DMS114 treated with DMSO at 0.1 percent for 48 hours (cell line): ENCODE data around the gene ZNF740.
A peak's percentile ranks its signal among the peaks of the same experiment; 100 is the strongest.

Experiments used
- DNase-seq: peaks from one replicate; lab custom pipeline; 2025; ENCODE audit not compliant: unreplicated experiment; lab: John Stamatoyannopoulos, UW

Gene ZNF740

DNA sequence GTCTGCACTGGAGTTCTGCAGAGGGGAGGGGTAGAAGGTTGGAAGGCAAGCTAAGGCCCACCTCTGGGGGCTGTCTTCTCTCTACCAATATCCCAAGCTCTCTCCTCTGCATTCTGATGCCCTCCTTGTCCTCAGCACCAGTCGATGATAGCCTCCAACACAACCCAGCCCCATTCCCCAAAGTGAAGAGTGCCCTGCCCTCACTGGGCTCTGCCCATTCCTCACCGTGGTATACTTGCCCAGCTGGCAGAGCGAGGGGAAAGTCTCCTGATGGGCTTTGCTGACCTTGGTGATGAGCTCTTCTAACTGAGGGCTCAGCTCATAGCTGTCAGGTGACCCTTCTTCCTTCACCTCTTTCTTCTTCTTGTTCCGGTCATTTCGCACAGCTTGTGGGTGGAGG is 33.7 kb downstream of the ZNF740 start:
- no peak for DNase-seq

DNA sequence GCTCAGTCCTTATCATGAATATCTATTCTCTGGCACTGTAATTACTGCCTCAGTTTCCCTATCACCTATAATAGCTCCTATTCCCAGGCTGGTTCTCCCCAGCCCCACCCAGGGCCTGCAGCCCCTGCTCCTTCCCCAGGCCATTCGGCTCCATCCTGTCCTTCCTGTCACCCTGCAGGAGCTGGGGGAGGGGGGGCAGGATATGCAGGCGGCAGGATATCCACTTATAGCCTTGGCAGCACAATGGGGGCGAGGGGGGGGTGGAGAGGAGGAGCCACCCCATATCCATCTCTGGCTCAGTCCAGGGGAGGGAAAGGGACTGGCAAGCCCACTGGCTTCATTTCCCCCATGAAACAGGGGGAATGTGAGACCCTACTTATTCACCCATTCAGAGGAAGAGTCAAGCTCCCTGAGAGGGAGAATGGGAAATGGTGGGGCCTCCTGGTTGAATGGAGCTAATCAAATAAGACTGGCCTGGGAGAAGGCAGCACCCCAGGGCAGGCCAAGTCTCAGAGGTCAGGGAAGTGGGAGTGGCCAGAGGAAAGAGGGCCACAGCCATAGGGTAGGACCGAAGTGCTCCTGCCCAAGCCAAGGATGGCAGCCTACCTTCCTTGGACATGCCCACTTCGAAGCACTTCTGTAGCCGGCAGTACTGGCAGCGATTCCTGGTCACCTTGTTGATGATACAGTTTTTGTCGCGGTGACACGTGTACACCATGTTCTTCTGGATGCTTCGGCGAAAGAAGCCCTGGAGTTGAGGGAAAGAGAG is 34.3 kb downstream of the ZNF740 start:
- DNase-seq: no peak

DNA sequence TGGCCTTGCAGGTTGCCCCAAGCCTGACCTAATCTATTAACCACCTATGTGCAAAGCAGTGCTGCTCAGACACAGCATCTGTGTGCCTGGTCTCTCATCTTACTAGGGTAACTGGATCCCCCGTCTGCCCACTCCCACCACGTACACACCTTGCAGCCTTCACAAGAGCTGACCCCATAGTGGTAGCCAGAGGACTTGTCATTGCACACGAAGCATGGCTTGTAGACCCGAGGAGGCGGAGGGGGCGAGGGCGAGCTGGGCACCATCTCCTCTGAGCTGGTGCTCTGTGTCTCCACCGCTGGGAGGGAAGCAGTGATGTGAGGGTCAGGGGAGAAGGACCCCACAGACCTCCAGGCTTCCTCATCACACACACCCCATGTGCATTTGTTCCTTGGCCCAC is 35.0 kb downstream of the ZNF740 start:
- no peak for DNase-seq

DNA sequence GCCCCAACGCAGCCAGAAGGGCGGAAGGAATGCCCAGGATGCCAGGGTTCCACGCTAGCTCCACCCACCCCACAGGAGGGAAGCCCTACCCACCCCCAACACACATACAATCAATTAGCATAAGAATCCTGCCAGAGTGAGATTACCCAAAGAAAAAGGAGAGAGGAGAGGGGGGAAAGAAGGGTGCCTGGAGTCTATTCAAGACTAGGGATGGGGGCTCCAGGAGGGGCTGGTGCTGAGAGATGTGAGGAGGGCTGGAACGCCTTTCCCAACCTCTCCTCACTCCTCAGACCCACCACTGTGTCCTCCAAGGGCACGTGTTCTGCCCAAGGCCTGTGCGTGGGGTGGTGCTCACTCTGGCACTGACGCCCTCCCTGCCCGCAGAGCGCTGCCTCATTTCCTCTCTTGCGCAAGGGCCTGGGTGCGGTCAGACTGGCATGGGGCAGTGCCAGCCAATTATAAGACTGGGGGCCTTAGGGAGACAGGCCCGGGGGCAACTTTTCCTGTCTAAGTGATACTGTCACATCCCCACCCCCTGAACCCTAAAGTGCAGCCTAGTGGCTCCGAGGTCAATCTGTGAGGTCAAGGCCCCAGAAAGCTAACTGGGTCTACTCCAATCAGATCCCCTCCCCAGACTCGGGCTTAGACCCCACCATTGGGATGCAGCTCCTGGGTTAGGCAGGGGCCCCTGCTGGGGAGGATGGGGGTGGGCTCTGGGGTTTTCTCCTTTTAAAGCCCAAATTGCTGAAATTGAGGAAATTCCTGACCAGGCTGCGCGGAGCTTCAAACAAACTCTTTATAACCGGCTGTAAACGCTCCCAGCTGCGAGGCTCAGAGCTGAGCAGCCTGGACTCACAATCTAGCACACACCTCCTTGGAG is 36.8 kb downstream of the ZNF740 start:
- no peak for DNase-seq

DNA sequence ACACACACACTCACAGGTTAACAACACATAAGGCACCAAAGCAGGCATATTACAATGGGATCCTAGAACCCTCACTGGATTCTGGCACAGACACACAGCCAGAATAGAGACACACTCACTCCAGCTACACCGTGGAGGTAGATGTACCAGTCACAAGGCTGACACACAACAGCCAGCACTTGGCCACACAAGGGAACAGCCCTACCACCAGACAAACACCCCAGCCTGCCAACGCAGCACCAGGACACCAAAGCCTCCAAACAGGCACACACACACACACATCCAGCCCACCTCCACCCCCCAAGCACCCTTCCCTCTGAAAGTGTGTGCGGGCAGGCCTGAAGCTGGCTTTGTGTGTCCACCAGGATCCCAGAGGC is 37.4 kb downstream of the ZNF740 start:
- DNase-seq: no peak

DNA sequence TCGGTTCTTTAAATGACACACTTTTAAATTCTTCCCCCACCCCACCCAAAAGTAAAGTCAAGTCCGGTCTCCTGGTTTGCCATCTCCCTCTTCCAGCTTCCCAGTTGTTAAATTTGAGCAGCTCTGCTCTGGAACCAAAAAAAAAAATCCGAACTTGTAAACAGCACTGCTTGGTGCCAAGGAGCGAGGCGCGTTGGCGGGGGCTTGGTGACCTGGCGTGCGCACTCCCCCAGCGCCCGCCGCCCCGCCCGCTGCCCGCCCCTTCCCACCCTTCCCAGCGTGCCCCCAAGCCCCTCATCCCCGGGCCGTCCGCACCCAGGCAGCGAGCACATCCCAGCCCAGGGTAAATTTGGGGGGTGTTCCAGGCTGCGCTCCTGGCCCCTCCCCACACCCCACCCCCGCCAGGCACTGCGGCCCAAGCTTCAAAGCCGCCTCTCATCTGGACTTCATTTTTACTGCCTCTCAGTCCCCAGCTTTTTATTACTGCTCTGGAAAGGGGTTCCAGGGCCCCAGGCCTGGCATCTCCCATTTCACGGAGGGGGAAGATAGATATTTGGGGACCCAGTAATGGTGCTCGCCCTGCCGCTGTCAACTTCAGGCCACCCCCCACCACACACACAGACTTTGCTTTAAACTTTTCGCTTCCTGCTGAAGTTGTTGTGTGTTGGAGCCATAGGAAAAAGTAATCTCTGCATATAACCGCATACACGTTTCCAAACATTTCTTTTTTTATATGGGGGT is 38.2 kb downstream of the ZNF740 start:
- no peak for DNase-seq

DNA sequence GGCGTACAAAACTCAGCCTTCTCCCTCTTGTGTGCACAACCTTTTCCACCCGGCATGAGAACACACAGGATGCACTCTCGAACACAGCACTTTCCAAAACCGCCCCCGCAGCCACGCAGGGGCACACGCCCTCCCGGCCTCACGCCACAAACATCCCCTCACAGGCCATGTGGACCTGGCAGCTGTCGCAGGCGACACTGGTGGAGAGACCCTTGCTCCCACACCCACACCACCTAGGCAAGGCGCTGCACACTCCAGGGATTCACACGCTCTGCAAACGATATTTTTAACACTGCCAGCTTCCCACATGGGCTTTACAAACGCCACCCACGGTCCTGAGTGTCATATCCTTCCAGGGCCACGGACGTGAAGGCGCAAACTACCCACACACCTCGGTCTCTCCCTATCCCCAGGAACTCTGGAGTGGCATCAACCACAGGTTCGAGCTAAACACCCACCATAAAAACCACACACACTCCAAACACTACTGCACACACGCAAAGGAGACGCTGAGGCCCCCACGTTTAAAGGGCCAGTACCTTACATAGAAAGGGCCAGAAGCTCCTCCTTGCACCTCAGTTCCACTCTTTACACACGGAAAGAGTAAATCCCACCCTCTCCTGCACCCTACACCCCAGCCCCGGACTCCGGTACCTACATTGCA is 38.9 kb downstream of the ZNF740 start:
- DNase-seq: peak; percentile 28

DNA sequence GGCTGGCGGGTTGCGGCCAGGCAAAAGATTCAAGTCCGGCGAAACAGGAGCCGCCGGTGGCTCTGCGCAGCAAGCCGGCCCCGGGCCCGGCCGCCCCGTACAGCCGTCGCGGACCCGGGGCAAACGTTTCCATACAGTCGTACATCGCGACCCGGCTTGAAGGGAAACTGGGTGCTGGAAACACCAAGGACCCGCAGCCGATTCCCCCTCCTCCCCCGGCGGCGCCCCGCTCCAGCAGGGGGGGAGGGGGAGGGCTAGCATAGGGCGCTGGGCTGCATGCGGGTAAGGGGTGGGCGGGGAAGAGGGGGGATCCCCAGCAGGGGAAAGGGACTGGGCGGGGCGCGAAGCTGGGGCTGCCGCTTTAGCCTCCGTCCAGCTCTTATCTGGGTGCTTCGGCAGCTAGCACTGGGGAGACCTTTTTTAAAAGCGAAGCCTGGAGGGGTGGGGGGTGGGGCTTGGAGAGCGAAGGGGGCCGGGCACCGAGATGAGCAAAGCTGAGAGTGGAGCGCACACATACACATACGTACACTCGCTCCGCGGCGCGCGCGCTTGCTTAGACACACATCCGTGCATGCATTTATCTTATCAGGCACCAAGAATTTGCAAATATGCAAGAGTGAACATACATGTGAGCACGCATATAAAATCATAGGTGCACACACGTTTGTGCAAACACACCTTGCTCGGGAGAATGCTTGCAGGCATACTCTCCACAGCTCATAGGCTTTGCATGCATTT is 39.6 kb downstream of the ZNF740 start:
- peak; percentile 88 for DNase-seq

DNA sequence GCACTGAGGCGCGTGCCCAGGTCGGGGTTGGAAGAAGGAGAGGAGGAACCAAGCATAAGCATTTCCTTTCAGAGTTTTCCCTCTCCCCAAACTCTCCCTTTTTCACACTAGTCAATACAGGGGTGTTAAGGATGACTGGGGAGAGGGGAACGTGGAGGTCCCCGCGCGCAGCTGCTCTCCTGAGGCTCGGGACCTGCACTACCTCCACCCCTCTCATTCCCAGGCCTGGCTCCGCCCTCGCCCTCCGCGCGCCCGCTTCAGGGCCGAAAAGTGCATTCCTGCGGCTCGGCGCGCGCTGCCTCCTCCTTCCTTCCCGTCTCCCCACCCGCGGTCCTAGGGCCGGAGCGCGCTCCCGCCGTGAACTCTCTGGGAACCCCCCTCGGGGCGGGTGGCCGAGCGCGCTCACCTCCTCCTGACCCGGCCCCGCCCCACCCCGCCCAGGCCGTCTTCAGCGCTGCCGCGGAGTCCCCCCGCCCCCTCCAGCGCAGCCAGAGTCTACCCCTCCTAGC is 40.2 kb downstream of the ZNF740 start:
- DNase-seq: peak; percentile 82

DNA sequence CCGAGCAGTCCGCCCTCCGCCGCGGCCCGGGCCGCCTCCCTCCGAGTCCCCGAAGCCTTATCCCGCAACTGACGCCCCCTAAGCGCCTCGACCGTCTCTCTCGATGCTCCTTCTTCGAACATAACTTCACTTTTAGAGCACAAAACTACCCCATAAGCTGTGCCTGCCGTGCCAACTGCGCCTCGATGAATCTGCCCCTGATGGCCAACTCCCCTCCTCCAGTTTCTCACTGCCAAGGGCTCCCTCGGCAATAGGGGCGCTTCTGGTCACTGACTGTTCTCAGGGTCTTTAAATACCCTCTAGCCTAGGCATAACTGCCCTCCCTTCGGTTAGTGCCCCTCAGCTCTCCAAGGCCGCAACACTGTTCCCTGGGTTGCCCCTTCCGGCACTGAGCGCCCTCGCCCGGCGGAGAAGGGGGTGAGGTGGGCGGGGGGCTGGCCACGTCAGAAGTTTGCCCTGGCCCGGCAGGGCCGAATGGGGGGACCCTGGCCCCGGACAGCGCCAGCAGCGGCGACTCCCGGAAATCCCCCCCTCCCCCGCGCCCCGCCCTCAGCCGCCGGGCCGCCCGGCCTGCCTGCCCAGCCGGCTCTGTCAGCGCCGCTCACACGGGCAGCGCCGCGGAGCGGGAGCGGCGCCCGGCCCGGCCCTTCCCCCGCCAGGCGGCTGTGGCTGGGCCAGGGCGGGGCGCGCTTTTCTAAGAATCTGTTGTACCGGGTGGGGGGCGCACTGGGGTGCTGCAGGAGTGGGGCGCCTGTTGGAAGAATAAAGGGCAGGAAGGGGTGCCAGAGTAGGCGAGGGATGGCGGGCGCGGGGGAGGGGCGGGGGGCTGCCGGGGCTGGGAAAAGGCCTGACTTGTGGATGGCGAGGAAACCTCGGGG is 40.9 kb downstream of the ZNF740 start:
- no peak for DNase-seq

DNA sequence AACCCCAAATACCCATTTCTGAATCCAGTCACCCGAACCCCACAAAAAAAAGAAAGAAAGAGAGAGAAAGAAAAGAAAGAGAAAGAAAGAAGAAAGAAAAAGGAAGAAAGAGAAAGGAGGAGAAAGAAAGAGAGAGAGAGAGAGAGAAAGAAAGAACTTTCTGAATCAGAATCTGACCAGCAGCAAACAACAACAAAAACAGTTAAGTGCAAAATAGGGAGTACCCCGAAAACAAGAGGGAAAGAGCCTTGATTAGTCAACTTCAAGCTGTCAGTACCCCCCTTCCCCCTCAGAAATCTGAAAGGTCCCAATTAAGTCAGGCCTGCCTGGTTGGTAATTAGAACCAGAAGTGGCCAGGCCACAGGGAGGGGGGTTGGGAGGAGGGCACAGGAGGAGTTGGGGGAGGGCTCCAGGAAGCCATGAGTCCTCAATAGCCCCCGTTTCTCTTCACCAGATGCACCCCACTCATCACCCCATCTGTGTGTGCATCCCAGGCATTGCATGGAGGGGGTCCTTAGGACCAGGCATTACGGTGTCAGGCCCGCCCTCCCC is 41.7 kb downstream of the ZNF740 start:
- DNase-seq: no peak

DNA sequence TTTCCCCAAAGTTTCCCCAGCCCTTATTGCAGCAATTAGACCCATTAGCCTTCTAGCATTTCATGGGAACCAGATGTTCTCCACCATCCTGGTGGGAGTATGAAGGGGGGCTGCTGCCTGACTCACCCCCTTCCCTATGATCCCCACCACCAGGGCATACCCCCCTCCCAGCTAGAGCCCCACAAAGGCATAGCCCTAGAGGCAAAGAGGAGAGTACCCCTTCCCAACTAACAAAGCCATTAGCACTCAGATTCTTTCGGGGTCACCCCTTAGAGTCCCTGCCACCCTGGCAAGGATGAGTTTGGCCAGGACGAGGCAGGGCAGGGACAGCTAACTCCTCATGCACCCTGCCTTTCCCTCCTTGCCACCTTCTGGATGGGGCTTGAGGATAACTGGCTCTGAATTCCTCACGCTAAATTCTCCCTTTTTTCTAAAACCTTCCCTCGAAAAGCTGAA is 42.3 kb downstream of the ZNF740 start:
- no peak for DNase-seq

DNA sequence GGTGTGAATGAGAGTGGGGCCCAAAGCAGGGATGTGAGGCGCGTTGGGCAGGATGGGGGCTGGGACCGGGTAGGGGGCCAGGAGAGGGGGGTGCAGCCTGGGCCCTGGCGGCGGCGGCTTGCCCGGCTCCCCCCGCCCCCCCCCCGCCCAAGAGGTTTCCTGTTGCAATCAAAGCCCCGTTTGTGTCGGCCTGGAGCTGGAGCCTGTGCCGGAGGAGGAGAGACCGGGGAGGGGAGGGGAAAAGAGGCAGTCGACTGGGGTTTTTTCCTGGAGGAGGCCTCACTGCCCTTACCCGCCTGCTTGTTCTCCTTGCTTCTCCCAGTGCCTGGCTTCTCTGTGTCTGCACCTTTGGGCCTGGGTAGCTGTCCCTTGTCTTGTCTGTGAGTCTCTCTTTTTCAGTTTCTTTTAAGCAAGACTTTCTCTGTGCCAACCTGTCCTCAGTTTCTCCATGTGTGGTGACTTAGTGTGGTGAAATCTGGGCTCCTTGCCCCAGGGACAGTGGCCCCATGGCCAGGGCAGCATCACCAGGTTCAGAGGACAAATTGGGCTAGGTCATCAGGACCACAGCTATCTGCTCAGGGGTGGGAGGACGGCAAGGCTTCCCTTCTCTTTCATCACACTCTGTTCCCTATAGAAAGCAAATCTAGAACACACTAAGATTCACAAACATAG is 43.0 kb downstream of the ZNF740 start:
- no peak for DNase-seq

DNA sequence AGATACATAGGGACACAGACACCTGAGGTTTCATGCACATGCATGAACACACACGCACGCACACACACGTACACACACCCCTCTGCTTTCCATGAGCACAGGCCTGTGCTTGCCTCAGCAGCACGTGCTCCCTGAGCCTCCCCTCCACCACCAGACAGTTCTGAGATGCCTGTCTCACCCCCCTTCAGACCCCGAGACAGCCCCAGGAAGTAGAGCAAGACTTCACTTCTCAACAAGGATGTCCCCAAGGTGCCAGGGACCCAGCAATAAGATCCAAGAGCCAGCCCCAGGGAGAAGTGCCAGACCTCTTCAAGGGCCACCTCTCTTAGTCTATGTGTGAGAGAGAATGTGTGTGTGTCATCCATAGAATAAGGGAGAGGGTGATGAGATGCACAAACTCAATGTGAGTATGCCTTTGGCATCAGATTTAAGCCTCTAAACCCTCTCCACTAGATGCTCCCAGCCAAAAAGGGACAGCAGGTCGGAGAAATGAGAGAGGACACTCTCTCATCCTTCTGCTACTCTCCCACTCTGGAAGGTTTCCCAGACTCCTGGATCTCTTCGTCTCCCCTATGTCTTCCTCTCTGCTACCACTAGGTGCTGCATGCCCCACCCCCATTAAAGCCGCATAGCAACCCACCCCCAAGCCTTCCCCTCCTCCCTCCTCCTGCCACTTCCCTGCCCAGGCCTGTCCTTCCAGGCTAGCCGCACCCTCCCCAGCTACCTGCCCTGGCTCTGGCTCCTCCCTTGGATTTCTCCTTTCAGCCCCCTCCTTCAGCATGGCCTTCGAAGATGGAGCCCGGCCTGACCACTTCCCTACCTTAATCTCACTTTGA is 43.8 kb downstream of the ZNF740 start:
- DNase-seq: peak; percentile 55

DNA sequence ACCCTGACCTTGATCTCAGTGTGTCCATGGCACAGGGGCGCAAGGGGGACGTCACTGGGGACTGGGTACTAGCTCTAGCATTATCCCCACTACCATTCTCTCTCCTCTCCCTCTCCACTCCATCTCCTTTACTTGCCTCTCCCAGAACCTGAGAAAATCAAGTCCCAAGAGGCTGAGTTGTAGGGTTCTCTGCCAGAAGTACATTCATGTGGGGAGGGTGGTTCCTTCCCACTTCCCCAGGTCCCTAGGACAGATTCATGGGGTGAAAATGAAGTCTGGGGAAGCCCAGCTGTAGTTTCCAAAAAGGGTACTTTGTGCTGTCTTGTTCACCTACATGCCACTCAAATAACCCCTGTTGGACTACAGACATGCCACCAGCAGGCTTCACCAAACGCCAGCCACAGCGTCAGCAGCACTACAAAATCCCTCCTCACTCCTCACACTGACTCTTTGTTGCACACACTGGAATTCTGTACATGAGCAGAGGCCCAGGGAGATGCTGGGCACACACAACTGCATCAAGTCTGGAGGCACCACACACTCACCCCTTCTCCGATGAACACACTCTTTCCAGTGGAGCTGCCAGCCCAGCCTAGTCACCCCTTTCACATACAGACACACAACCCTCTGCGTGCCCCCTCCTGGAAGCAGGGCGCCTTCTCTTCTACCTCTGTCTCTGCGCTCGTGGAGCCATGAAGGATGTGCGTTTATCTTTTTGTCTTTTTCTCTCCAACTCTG is 44.5 kb downstream of the ZNF740 start:
- no peak for DNase-seq

DNA sequence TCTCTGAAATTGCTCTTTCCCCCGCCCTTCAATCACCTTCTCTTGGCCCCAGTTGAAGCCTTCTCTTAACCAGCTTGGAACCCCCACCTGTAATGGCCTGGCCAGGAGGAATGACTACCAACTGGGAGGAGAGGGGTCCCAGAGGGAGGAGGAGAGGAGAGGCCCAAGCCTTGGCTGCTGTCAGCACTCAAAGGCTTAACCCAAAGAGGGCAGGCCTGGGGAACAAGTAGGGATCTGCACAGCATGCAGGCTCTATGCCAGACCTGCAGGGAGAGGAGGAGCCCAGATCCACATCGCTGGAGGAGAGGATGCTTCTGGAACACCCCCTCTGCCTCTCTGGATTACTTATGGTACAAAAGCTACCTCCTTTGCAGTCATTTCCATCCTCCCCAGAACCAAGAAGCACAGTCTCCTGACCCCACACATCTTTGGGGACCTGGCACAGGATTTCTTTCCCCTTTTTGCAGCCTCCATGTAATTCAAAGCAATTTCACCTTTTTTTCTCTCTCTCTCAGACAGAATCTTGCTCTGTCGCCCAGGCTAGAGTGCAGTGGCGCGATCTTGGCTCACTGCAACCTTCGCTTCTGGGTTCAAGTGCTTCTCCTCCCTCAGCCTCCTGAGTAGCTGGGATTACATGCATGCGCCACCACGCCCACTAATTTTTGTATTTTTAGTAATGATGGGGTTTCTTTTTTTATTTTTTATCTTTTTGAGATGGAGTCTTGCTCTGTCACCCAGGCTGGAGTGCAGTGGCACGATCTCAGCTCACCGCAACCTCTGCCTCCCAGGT is 45.3 kb downstream of the ZNF740 start:
- DNase-seq: no peak
